CD4-positive, alpha-beta T cell (primary cell): ENCODE data around the gene SEL1L3. TPM values are rescaled to one million over a fixed set of nuclear protein-coding genes. Genes with fewer than 3 reads are reported as not detected.

Experiments used
- ATAC-seq: fragments of 200-7000 bp; cut with Tn5 transposase; one replicate; pipeline ENCODE4 v1.10.0; 2022; ENCODE audit warnings: mild to moderate bottlenecking; ENCODE audit not compliant: poor library complexity
- CTCF ChIA-PET: fragments of 350-600 bp; sonication (Branson Sonifier 250); formaldehyde crosslinking; loops from one replicate; lab custom pipeline; 2021; ENCODE audit warnings: antibody characterized with exemption, inconsistent platforms; lab: Charles Lee
- POLR2A ChIA-PET: fragments of 350-600 bp; sonication (Branson Sonifier 250); formaldehyde crosslinking; loops from one replicate; lab custom pipeline; 2021; ENCODE audit warnings: antibody characterized with exemption, inconsistent platforms; lab: Charles Lee
- DNase-seq, 14 experiments: peaks; one replicate each; pipeline ENCODE4 v3.0.0-alpha.2; 2013 to 2020; ENCODE audit warnings: mixed read lengths in 2 of 14
- H3K27ac ChIP-seq, 2 donors: one replicate each; pipeline versions ENCODE4 v1.5.1 to v1.7.0; 2013; ENCODE audit warnings: low read length in 2 of 2, low read depth in 1 of 2, mild to moderate bottlenecking in 1 of 2
- H3K27me3 ChIP-seq, 2 experiments: 1 replicate in 1 of 2; 2 replicates in 1 of 2; pipeline versions ENCODE4 v1.6.1 to v1.7.0; 2013; ENCODE audit warnings: low read length in 2 of 2, control low read depth in 1 of 2, mild to moderate bottlenecking in 1 of 2, moderate library complexity in 1 of 2; ENCODE audit not compliant: insufficient read depth in 2 of 2, control insufficient read depth in 1 of 2
- H3K36me3 ChIP-seq: one replicate; pipeline ENCODE4 v1.6.1; 2013; ENCODE audit warnings: low read length, control low read depth; ENCODE audit not compliant: insufficient read depth
- H3K4me1 ChIP-seq: one replicate; pipeline ENCODE4 v1.6.1; 2013; ENCODE audit warnings: low read length, control low read depth; ENCODE audit not compliant: insufficient read depth
- H3K4me3 ChIP-seq: one replicate; pipeline ENCODE4 v1.5.1; 2013; ENCODE audit warnings: mild to moderate bottlenecking, low read length, moderate library complexity
- H3K9me3 ChIP-seq, 2 experiments: 1 replicate in 1 of 2; 2 replicates in 1 of 2; pipeline versions ENCODE4 v1.6.1 to v1.7.0; 2013; ENCODE audit warnings: low read length in 2 of 2, mild to moderate bottlenecking in 2 of 2, control low read depth in 1 of 2, moderate library complexity in 1 of 2; ENCODE audit not compliant: control insufficient read depth in 1 of 2, insufficient read depth in 1 of 2
- H3K27ac Mint-ChIP-seq: one replicate; pipeline ENCODE4 v1.8.0; 2020; ENCODE audit warnings: mixed read lengths
- H3K27me3 Mint-ChIP-seq: one replicate; pipeline ENCODE4 v1.8.0; 2021; ENCODE audit warnings: mixed read lengths
- H3K36me3 Mint-ChIP-seq: one replicate; pipeline ENCODE4 v1.8.0; 2021; ENCODE audit warnings: low read depth, mixed read lengths
- H3K4me1 Mint-ChIP-seq: one replicate; pipeline ENCODE4 v1.8.0; 2021; ENCODE audit warnings: low read depth, mixed read lengths
- H3K4me3 Mint-ChIP-seq: one replicate; pipeline ENCODE4 v1.8.0; 2020; ENCODE audit warnings: mild to moderate bottlenecking, mixed read lengths
- H3K9me3 Mint-ChIP-seq: one replicate; pipeline ENCODE4 v1.8.0; 2020; ENCODE audit warnings: mixed read lengths
- intact Hi-C, 2 experiments: fragments of 100-400 bp; cut with DNase I in 1 of 2; cut with micrococcal nuclease in 1 of 2; formaldehyde crosslinking; loops; one replicate each; pipeline versions ENCODE4 v1.15.1 to v1.9.0; 2023 to 2025; cut with DNase I, micrococcal nuclease
- total RNA-seq, 174 experiments: library from RNA in 2 of 174; stranded (reverse) in 2 of 174; gene quantifications; one replicate each; pipeline ENCODE4 v1.2.3 and lab custom pipeline; 2021 to 2026
- TF ChIP-seq, protein P1 (sequence below): fragments of 200-600 bp; IDR thresholded peaks from one replicate; pipeline ENCODE4 v1.8.0; 2022; ENCODE audit warnings: antibody characterized with exemption, mild to moderate bottlenecking

The SEL1L3 gene
- total RNA-seq, 2 experiments from 2014 or later, result 34.9 to 36.5 TPM

GRCh38 chr4:25827373-25827772, 35.4 kb downstream of the SEL1L3 start:
- CTCF ChIA-PET, result no interaction called here
- Mint-ChIP-seq H3K4me1 (no peaks in the 10 kb centered on the region), H3K4me3 (no peak overlapping the region), H3K36me3 (peaks cover 61% of the 10 kb centered on the region), H3K27ac (no peak overlapping the region), H3K27me3 (no peaks in the 10 kb centered on the region), H3K9me3 (no peaks in the 10 kb centered on the region)
- H3K4me1 ChIP-seq, result no peaks in the 10 kb centered on the region
- peaks cover 36% of the 10 kb centered on the region for H3K36me3 ChIP-seq
- DNase-seq, result no peak
- no peaks in the 10 kb centered on the region for H3K9me3 ChIP-seq
- H3K27ac ChIP-seq, result no peak overlapping the region
- intact Hi-C loops, result no loop called here
- TF ChIP-seq, protein P1, sequence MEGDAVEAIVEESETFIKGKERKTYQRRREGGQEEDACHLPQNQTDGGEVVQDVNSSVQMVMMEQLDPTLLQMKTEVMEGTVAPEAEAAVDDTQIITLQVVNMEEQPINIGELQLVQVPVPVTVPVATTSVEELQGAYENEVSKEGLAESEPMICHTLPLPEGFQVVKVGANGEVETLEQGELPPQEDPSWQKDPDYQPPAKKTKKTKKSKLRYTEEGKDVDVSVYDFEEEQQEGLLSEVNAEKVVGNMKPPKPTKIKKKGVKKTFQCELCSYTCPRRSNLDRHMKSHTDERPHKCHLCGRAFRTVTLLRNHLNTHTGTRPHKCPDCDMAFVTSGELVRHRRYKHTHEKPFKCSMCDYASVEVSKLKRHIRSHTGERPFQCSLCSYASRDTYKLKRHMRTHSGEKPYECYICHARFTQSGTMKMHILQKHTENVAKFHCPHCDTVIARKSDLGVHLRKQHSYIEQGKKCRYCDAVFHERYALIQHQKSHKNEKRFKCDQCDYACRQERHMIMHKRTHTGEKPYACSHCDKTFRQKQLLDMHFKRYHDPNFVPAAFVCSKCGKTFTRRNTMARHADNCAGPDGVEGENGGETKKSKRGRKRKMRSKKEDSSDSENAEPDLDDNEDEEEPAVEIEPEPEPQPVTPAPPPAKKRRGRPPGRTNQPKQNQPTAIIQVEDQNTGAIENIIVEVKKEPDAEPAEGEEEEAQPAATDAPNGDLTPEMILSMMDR, result no peak
- H3K27me3 ChIP-seq, result no peaks in the 10 kb centered on the region
- no peak overlapping the region for H3K4me3 ChIP-seq
- POLR2A ChIA-PET, result no interaction called here
- no peak for ATAC-seq

DNA sequence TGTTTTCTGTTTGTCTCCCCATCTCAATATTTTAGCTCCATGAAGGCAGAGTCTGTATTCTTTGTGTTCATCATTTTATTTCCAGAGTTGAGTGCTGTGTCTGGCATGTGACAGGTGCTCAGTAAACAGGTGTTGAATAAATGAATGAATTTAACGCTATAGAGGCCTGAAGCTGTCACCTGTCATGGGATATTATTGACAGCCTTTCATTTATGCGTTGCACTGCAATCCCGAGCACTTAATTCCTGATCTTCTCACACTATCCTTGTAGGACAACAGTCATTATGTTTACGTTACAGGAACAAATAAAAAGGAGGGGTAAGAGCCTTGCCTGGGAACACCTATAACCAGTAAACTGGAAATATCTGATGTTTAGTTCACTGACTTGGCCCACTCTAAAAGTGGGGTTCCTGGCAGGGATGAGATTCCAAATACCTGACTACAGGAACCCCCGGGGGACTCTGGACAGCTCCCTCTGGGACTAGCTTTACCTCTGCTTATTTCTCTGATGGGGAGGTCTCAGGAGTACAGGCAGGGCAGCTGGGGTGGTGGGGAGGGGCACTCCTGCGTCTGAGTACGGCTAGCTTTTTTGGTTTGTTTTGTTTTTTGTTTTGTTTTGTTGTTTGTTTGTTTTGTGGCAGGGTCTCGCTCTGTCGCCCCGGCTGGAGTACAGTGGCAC, 36.6 kb downstream of the SEL1L3 start:
- POLR2A ChIA-PET, result interaction anchor here (0.6 kb wide), 1 partner anchor 36 kb away, joined by 3 read pairs; no protein-coding TSS in a partner anchor
- no peaks in the 10 kb centered on the region for H3K4me1 Mint-ChIP-seq

GRCh38 chr4:25823632-25824031, 39.2 kb downstream of the SEL1L3 start:
- Histone ChIP-seq H3K4me3 (no peak overlapping the region), H3K27ac (no peak overlapping the region), H3K4me1 (no peaks in the 10 kb centered on the region), H3K36me3 (peaks cover 45% of the 10 kb centered on the region), H3K9me3 (no peaks in the 10 kb centered on the region), H3K27me3 (no peaks in the 10 kb centered on the region)
- no peak overlapping the region for H3K4me3 Mint-ChIP-seq
- H3K4me1 Mint-ChIP-seq, result no peaks in the 10 kb centered on the region
- no peak for ATAC-seq
- no peaks in the 10 kb centered on the region for H3K9me3 Mint-ChIP-seq
- TF ChIP-seq, protein P1, result no peak
- intact Hi-C loops, result no loop called here
- ChIA-PET CTCF (no interaction called here), POLR2A (no interaction called here)
- DNase-seq, result no peak
- no peaks in the 10 kb centered on the region for H3K27me3 Mint-ChIP-seq
- H3K27ac Mint-ChIP-seq, result no peak overlapping the region
- peaks cover 66% of the 10 kb centered on the region for H3K36me3 Mint-ChIP-seq

More for the DNA sequence above, 36.6 kb downstream of the SEL1L3 start:
- intact Hi-C loops, result no loop called here
- Histone ChIP-seq H3K36me3 (peaks cover 39% of the 10 kb centered on the region), H3K27ac (no peak overlapping the region), H3K4me1 (no peaks in the 10 kb centered on the region), H3K4me3 (no peak overlapping the region), H3K9me3 (no peaks in the 10 kb centered on the region), H3K27me3 (no peaks in the 10 kb centered on the region)
- Mint-ChIP-seq H3K36me3 (peaks cover 63% of the 10 kb centered on the region), H3K9me3 (no peaks in the 10 kb centered on the region), H3K27me3 (no peaks in the 10 kb centered on the region), H3K4me3 (no peak overlapping the region), H3K27ac (no peak overlapping the region)
- ATAC-seq (no peak), DNase-seq (no peak)
- CTCF ChIA-PET, result no interaction called here
- TF ChIP-seq, protein P1, result no peak
